A549 treated with DMSO at 1 μM for 4 hours (cell line): ENCODE data around the gene NOC4L. TPM values are rescaled to one million over a fixed set of nuclear protein-coding genes. Genes with fewer than 3 reads are reported as not detected.

Experiments used
- total RNA-seq: library from RNA; stranded (reverse); fragments of 200-300 nt; extraction: Qiagen RNA extraction; gene quantifications from 5 replicates; pipeline ENCODE4 v1.2.3, GENCODE V29; 2022; ENCODE audit warnings: low read depth

Gene NOC4L
- 39.6 to 62.8 TPM (median 52.0 TPM) in 5 replicates for total RNA-seq

DNA sequence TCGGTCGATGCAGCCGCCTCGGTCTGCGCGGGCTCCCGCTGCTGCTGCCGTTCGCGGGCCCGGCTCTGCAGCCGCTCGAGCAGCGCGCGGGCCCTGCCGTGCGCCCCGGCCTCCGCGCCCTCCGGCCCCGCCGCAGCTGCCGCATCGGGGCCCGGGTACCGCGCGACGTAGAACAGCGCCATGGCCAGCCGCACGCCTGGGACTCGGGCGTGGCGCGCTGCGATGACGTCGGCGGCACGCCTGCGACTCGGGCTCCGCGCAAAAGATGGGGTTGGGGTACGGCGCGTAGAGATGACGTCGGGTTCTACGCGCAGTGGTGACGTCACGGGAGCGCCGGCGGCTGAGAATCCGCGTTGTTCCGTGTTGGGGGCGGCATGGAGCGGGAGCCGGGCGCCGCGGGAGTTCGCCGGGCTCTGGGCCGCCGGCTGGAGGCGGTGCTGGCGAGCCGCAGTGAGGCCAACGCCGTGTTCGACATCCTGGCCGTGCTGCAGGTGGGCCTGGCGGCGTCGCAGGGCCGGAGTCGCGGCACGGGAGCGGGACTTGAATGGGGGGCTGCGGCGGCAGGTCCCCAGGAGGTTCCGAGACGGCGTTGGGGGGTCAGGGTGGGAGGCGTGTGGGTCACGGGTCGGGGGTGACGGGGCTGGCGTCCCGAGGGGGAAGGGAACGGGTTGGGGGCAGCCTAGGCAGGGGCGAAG, at the start of gene NOC4L, which contains the start of gene DDX51:
Gene NOC4L, plus strand, starts transcription at position 343 of the 695 bp plus-strand sequence. Its CDS starts 32 bp downstream, at position 375.
Gene DDX51, minus strand, starts transcription at position 205 of the 695 bp plus-strand sequence. Its CDS starts 23 bp downstream, at position 182.

Other genes starting within 250 kb of the NOC4L start
- 35.1 to 55.6 TPM (median 46.5 TPM) in 5 replicates for gene ULK1, start 249.8 kb upstream of the NOC4L start, total RNA-seq
- gene PUS1, start 215.2 kb upstream of the NOC4L start, total RNA-seq, result 61.8 to 93.2 TPM (median 79.0 TPM) in 5 replicates
- 20.5 to 29.6 TPM (median 27.2 TPM) in 5 replicates for gene EP400, start 194.5 kb upstream of the NOC4L start, total RNA-seq
- 20.8 to 30.8 TPM (median 28.9 TPM) in 5 replicates for gene DDX51, start 138 bp upstream of the NOC4L start, total RNA-seq
- gene GALNT9, start 185.1 kb downstream of the NOC4L start, total RNA-seq, result 4.2 to 9.3 TPM (median 7.2 TPM) in 5 replicates